Measurements from ENCODE around the gene STPG3. TPM values are rescaled to one million over a fixed set of nuclear protein-coding genes. Genes with fewer than 3 reads are reported as not detected.

Gene STPG3
- total and polyA plus RNA-seq, 2 experiments from 2014 or later = not detected

DNA sequence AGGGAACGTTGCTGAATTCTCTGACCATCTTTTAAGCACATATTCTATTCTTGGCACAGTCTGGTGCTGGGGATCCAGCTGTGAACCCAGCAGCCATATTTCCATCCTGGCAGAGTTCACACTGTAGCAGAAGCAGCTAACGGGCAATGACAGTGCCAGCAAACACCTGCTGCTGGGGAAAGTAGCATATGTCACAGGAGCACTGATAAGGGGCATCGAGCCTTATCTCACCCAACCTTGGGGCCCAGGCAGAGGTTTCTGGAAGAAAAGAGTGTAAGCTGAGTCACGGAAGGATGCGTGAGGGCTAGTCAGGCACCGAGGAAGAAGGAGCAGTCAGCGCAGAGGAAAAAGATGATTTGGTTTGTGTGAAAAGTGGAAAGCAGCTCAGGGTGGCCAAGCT is 44.5 kb upstream of the STPG3 start:
- Histone ChIP-seq H3K9me3 (ENCODE audit: low read depth) (no peaks in the 10 kb centered on the region), H3K9me2 (ENCODE audit: insufficient read depth) (no peaks in the 10 kb centered on the region), H2AFZ (no peak overlapping the region), H3K4me2 (ENCODE audit: unreplicated experiment) (peak overlapping the region; percentile 93), H3K27me3 (replicated peaks; ENCODE audit: insufficient read depth) (no peaks in the 10 kb centered on the region), H3K36me3 (ENCODE audit: low read depth) (no peaks in the 10 kb centered on the region), H3K4me1 (ENCODE audit: insufficient read depth) (peaks cover 14% of the 10 kb centered on the region), H3K4me3 (peak overlapping the region; percentile 89), H3F3A (ENCODE audit: insufficient read depth) (no peaks in the 10 kb centered on the region; the same call in 1 of the 2 replicates), H3K79me2 (ENCODE audit: insufficient read depth) (peaks cover 57% of the 10 kb centered on the region), H3K27ac (no peak overlapping the region), H3K9ac (peak overlapping the region; percentile 92), H4K20me1 (ENCODE audit: insufficient read depth) (no peaks in the 10 kb centered on the region)
- 88 to 93% methylated on average over 7 of the region's 7 CpGs for WGBS, 2 experiments (ENCODE audit: low coverage in 1 of 2, low lambda C conversion rate in 2 of 2, missing lambda C conversion rate in 2 of 2)
- no peak for TF ChIP-seq EZH2phosphoT487 (IDR thresholded peaks at IDR 0.05; ENCODE audit: insufficient read depth, low read depth)
- TF ChIP-seq EZH2 (IDR thresholded peaks at IDR 0.05; ENCODE audit: insufficient read depth, poor library complexity, severe bottlenecking) = no peak
- no peak for DNase-seq
- in situ Hi-C loops (cut with MboI) = no loop called here

DNA sequence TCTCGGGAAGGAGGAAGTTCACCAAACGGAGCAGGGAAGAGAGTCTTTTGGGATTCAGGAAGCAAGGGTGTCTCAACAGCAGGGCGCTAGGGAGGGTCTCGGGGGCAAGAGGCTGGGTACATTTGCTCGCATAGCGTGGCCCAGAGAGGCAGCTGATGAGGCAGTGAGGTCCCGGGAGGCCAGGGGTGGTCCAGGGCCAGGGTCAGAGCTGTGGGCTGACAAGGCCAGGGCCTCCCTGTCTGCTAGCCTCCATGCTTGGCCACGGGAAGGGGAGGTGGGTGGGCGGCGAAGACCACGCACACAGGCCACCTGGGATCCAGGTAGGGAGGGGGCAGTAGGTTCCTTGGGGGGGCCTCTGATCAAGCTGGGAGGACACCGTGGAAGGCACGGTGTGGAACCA is 39.6 kb upstream of the STPG3 start:
- Histone ChIP-seq H3F3A (ENCODE audit: insufficient read depth) (no peaks in the 10 kb centered on the region), H3K9me3 (ENCODE audit: low read depth) (no peaks in the 10 kb centered on the region), H3K4me3 (no peak overlapping the region), H3K79me2 (ENCODE audit: insufficient read depth) (peaks cover 10% of the 10 kb centered on the region), H3K27ac (no peak overlapping the region), H3K36me3 (ENCODE audit: low read depth) (no peaks in the 10 kb centered on the region), H4K20me1 (ENCODE audit: insufficient read depth) (no peaks in the 10 kb centered on the region), H3K9me2 (ENCODE audit: insufficient read depth) (no peaks in the 10 kb centered on the region), H3K27me3 (replicated peaks; ENCODE audit: insufficient read depth) (no peaks in the 10 kb centered on the region), H3K4me1 (ENCODE audit: insufficient read depth) (peaks cover 2% of the 10 kb centered on the region), H2AFZ (no peak overlapping the region), H3K9ac (no peak overlapping the region), H3K4me2 (ENCODE audit: unreplicated experiment) (no peak overlapping the region)
- no peak for DNase-seq
- WGBS, 2 experiments (ENCODE audit: low coverage in 1 of 2, low lambda C conversion rate in 2 of 2, missing lambda C conversion rate in 2 of 2) = 79 to 84% methylated on average over 11 to 13 of the region's 13 CpGs
- in situ Hi-C loops (cut with MboI) = loop anchor here (10.0 kb wide), 1 partner anchor 87 kb away; no protein-coding TSS in a partner anchor
- TF ChIP-seq EZH2phosphoT487 (IDR thresholded peaks at IDR 0.05; ENCODE audit: insufficient read depth, low read depth) (no peak), EZH2 (IDR thresholded peaks at IDR 0.05; ENCODE audit: insufficient read depth, poor library complexity, severe bottlenecking) (no peak)

DNA sequence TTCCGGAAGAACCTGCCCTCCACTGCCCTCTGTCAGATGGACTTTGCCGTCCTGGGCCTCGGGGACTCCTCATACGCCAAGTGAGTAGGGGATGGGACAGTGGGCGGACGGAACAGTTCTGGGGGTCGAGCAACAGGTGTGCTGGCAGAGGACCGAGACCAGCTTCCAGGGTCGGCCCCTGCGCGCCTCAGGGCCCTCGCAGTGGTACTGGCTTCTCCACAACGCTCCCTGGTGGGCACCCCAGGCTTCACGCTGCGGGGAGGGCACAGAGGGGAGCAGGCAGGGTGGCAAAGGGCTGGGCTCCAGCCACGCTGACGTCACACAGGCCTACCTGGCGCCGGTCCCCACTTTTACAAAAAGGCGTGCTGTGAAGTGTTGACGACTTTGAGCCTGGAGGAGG is 38.6 kb upstream of the STPG3 start:
- Histone ChIP-seq H3K4me1 (ENCODE audit: insufficient read depth) (peaks cover 8% of the 10 kb centered on the region; the same call in 1 of the 2 replicates), H3K27ac (no peak overlapping the region), H3F3A (ENCODE audit: insufficient read depth) (no peaks in the 10 kb centered on the region), H3K36me3 (ENCODE audit: low read depth) (no peaks in the 10 kb centered on the region), H3K79me2 (ENCODE audit: insufficient read depth) (peaks cover under 1% of the 10 kb centered on the region; the same call in 1 of the 2 replicates), H3K4me2 (ENCODE audit: unreplicated experiment) (no peak overlapping the region), H3K4me3 (no peak overlapping the region), H3K9me2 (ENCODE audit: insufficient read depth) (no peaks in the 10 kb centered on the region), H3K9me3 (ENCODE audit: low read depth) (no peaks in the 10 kb centered on the region), H3K27me3 (replicated peaks; ENCODE audit: insufficient read depth) (no peaks in the 10 kb centered on the region), H2AFZ (no peak overlapping the region), H3K9ac (no peak overlapping the region), H4K20me1 (ENCODE audit: insufficient read depth) (no peaks in the 10 kb centered on the region)
- TF ChIP-seq EZH2 (IDR thresholded peaks at IDR 0.05; ENCODE audit: insufficient read depth, poor library complexity, severe bottlenecking) = no peak
- TF ChIP-seq EZH2phosphoT487 (IDR thresholded peaks at IDR 0.05; ENCODE audit: insufficient read depth, low read depth) = no peak
- in situ Hi-C loops (cut with MboI) = loop anchor here (10.0 kb wide), 1 partner anchor 88 kb away; no protein-coding TSS in a partner anchor
- 85 to 87% methylated on average over 20 to 21 of the region's 21 CpGs for WGBS, 2 experiments (ENCODE audit: low coverage in 1 of 2, low lambda C conversion rate in 2 of 2, missing lambda C conversion rate in 2 of 2)
- no peak for DNase-seq

DNA sequence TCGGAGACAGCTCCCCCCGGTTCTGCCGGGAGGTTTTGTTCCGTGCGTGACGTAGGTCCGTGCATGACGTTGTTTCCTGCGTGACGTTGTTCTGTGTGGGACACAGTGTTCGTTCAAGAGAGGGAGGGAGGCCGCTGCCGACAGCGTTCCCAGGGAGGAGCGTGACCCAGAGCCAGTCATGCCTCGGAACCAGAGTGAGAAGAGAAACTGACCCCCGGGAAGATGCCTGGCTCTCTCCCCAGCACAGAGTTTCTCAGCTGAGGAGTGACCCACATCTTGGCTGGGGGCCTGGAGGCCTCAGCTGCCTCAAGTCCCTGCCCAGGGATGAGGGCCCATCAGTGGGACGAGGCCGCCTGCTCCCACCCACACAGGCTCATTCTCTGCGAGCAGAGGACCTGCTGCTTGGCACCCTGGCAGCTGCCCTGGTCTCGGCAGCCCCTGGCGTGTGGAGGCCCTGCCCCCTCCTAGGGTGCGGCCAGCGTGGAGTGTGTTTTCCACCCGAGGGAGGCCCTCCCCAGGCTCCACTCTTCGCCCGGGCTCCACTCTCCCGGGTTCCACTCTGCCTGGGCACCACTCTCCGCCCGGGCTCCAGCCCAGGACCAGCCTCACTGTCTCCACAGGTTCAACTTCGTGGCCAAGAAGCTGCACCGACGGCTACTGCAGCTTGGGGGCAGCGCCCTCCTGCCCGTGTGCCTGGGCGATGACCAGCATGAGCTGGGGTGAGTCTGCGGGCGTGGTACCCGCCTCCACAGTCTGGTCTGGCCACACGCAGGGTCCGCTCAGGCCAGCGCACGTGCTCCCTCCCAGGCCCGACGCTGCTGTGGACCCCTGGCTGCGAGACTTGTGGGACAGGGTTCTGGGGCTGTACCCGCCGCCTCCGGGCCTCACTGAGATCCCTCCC is 37.7 kb upstream of the STPG3 start:
- Histone ChIP-seq H3K9me2 (ENCODE audit: insufficient read depth) (no peaks in the 10 kb centered on the region), H3K9ac (no peak overlapping the region), H3K4me2 (ENCODE audit: unreplicated experiment) (no peak overlapping the region), H2AFZ (no peak overlapping the region), H3K4me3 (no peak overlapping the region), H3K79me2 (ENCODE audit: insufficient read depth) (no peaks in the 10 kb centered on the region), H3K36me3 (ENCODE audit: low read depth) (no peaks in the 10 kb centered on the region), H3K27me3 (replicated peaks; ENCODE audit: insufficient read depth) (no peaks in the 10 kb centered on the region), H4K20me1 (ENCODE audit: insufficient read depth) (no peaks in the 10 kb centered on the region), H3K4me1 (ENCODE audit: insufficient read depth) (peaks cover 8% of the 10 kb centered on the region; the same call in 1 of the 2 replicates), H3K27ac (no peak overlapping the region), H3F3A (ENCODE audit: insufficient read depth) (no peaks in the 10 kb centered on the region), H3K9me3 (ENCODE audit: low read depth) (no peaks in the 10 kb centered on the region)
- TF ChIP-seq EZH2 (IDR thresholded peaks at IDR 0.05; ENCODE audit: insufficient read depth, poor library complexity, severe bottlenecking) (no peak), EZH2phosphoT487 (IDR thresholded peaks at IDR 0.05; ENCODE audit: insufficient read depth, low read depth) (no peak)
- in situ Hi-C loops (cut with MboI) = loop anchor here (10.0 kb wide), 1 partner anchor 89 kb away; no protein-coding TSS in a partner anchor
- peak; percentile 42 for DNase-seq
- 84 to 89% methylated on average over 48 to 49 of the region's 49 CpGs for WGBS, 2 experiments (ENCODE audit: low coverage in 1 of 2, low lambda C conversion rate in 2 of 2, missing lambda C conversion rate in 2 of 2)

Measured in GM23248 (cell line).